Caki2 (cell line): ENCODE results near the gene NTN5. TPM values are rescaled to one million over a fixed set of nuclear protein-coding genes. Genes with fewer than 3 reads are reported as not detected.
"Not testable (repeated sequence)": the region's sequence is repeated elsewhere in the genome, so short reads cannot be mapped to it uniquely, and the experiment has no call there.

Experiments
- DNase-seq: peaks from one replicate; pipeline ENCODE4 v3.0.0-alpha.2; 2015; ENCODE audit warnings: low read depth
- in situ Hi-C: cut with HindIII; loops from 2 replicates; pipeline ENCODE4 v1.10.0; 2016; ENCODE audit warnings: low sequenced_read_pairs, low pct_unique_long_range_greater_than_20kb, mixed read lengths
- total RNA-seq: library from RNA; depleted of rRNA; stranded (reverse); fragments of >200 nt; shearing (Covaris generic); gene quantifications from 2 replicates; pipeline ENCODE4 v1.2.3, GENCODE V29; 2014; ENCODE audit warnings: low replicate concordance

Gene NTN5
- total RNA-seq, 1 experiment from 2014 or later = 1.5 TPM

- DNase-seq = no peak
- in situ Hi-C loops = no loop called here
Observed at GRCh38 chr19:48705431-48705830, 32.6 kb upstream of the NTN5 start.

GRCh38 chr19:48703316-48703715, 30.5 kb upstream of the NTN5 start:
- DNase-seq = no peak
- in situ Hi-C loops = no loop called here

GRCh38 chr19:48702701-48703100, 29.9 kb upstream of the NTN5 start:
- DNase-seq = no peak
- in situ Hi-C loops = no loop called here

- no peak for DNase-seq
- in situ Hi-C loops = no loop called here
Observed at GRCh38 chr19:48698046-48698445, 25.2 kb upstream of the NTN5 start.

- no peak for DNase-seq
- in situ Hi-C loops = no loop called here
Observed at GRCh38 chr19:48696353-48697010, 23.7 kb upstream of the NTN5 start.

- in situ Hi-C loops = no loop called here
- DNase-seq = no peak
Observed at GRCh38 chr19:48695743-48696352, 23.0 kb upstream of the NTN5 start, which contains the start of gene FUT2. Gene FUT2, plus strand, starts transcription at chr19:48695971. Its CDS starts 6,986 bp downstream, at chr19:48702957.

- DNase-seq, in situ Hi-C loops: not testable (repeated sequence)
Observed at GRCh38 chr19:48693629-48694028, 20.8 kb upstream of the NTN5 start.

GRCh38 chr19:48689449-48689848, 16.6 kb upstream of the NTN5 start:
- in situ Hi-C loops = no loop called here
- DNase-seq = no peak

- in situ Hi-C loops = no loop called here
- DNase-seq = no peak
Observed at GRCh38 chr19:48687776-48688175, 15.0 kb upstream of the NTN5 start.

GRCh38 chr19:48686637-48687036, 13.8 kb upstream of the NTN5 start:
- DNase-seq, in situ Hi-C loops: not testable (repeated sequence)

GRCh38 chr19:48686088-48686487, 13.3 kb upstream of the NTN5 start:
- in situ Hi-C loops = no loop called here
- no peak for DNase-seq

- DNase-seq = peak; percentile 32
- in situ Hi-C loops = no loop called here
Observed at GRCh38 chr19:48685583-48685982, 12.8 kb upstream of the NTN5 start.

- no peak for DNase-seq
- in situ Hi-C loops = no loop called here
Observed at GRCh38 chr19:48683349-48683748, 10.5 kb upstream of the NTN5 start.

GRCh38 chr19:48681127-48681470, 8.3 kb upstream of the NTN5 start:
- DNase-seq = peak; percentile 89
- in situ Hi-C loops = no loop called here

GRCh38 chr19:48680436-48681126, 7.8 kb upstream of the NTN5 start:
- in situ Hi-C loops = no loop called here
- DNase-seq = no peak

- DNase-seq, in situ Hi-C loops: not testable (repeated sequence)
Observed at GRCh38 chr19:48680006-48680405, 7.2 kb upstream of the NTN5 start.

GRCh38 chr19:48678201-48678600, 5.4 kb upstream of the NTN5 start:
- DNase-seq = no peak
- in situ Hi-C loops = no loop called here

- in situ Hi-C loops = no loop called here
- no peak for DNase-seq
Observed at GRCh38 chr19:48676887-48677286, 4.1 kb upstream of the NTN5 start.

- no peak for DNase-seq
- in situ Hi-C loops = no loop called here
Observed at GRCh38 chr19:48676487-48676886, 3.7 kb upstream of the NTN5 start.
